OCI-LY1 (cell line): ENCODE results near the gene TNN.

ENCODE experiments used
- H2AFZ ChIP-seq: fragments of 200-600 bp; sonication (generic), shearing (Covaris generic); 2 replicates; pipeline ENCODE4 v1.6.0; 2014; ENCODE audit warnings: antibody characterized with exemption, mild to moderate bottlenecking, low read length
- H3F3A ChIP-seq: fragments of 200-600 bp; sonication (generic), shearing (Covaris generic); 2 replicates; pipeline ENCODE4 v1.6.0; 2014; ENCODE audit warnings: mild to moderate bottlenecking, antibody characterized with exemption, low read length, moderate library complexity; ENCODE audit not compliant: insufficient read depth
- H3K27ac ChIP-seq: fragments of 200-600 bp; sonication (generic); 2 replicates; pipeline ENCODE4 v1.5.1; 2014; ENCODE audit warnings: low read length, mixed run types, mild to moderate bottlenecking, low read depth; ENCODE audit not compliant: poor library complexity, severe bottlenecking
- H3K27me3 ChIP-seq: fragments of 200-600 bp; sonication (generic); 2 replicates; pipeline ENCODE4 v1.6.0; 2014; ENCODE audit warnings: antibody characterized with exemption, mild to moderate bottlenecking, low read length, moderate library complexity; ENCODE audit not compliant: insufficient read depth
- H3K36me3 ChIP-seq: fragments of 200-600 bp; sonication (generic); 2 replicates; pipeline ENCODE4 v1.6.1; 2014; ENCODE audit warnings: mild to moderate bottlenecking, antibody characterized with exemption, low read length, moderate library complexity, mixed read lengths; ENCODE audit not compliant: insufficient read depth
- H3K4me1 ChIP-seq: fragments of 200-600 bp; sonication (generic); 2 replicates; pipeline ENCODE4 v1.5.1; 2014; ENCODE audit warnings: mild to moderate bottlenecking, low read length, moderate library complexity; ENCODE audit not compliant: insufficient read depth, severe bottlenecking
- H3K4me2 ChIP-seq: fragments of 200-600 bp; sonication (generic), shearing (Covaris generic); 2 replicates; pipeline ENCODE4 v1.6.1; 2014; ENCODE audit warnings: low read length
- H3K4me3 ChIP-seq: fragments of 200-600 bp; sonication (generic); 2 replicates; pipeline ENCODE4 v1.5.1; 2014; ENCODE audit warnings: low read length, low read depth, mild to moderate bottlenecking, mixed read lengths; ENCODE audit not compliant: poor library complexity, severe bottlenecking
- H3K79me2 ChIP-seq: fragments of 200-600 bp; shearing (Covaris generic); 2 replicates; pipeline ENCODE4 v1.6.1; 2016; ENCODE audit warnings: mixed run types, low read length, mixed read lengths; ENCODE audit not compliant: insufficient read depth
- H3K9ac ChIP-seq: fragments of 200-600 bp; sonication (generic), shearing (Covaris generic); 2 replicates; pipeline ENCODE4 v1.6.1; 2014; ENCODE audit warnings: mild to moderate bottlenecking, low read length, mixed read lengths
- H3K9me2 ChIP-seq: fragments of 200-600 bp; sonication (generic), shearing (Covaris generic); 2 replicates; pipeline ENCODE4 v1.6.1; 2014; ENCODE audit warnings: low read depth, mild to moderate bottlenecking, low read length, mixed read lengths
- H3K9me3 ChIP-seq: fragments of 200-600 bp; shearing (Covaris generic); 2 replicates; pipeline ENCODE4 v1.6.1; 2014; ENCODE audit warnings: low read length, mixed read lengths
- H4K20me1 ChIP-seq: fragments of 200-600 bp; sonication (generic), shearing (Covaris generic); 2 replicates; pipeline ENCODE4 v1.6.0; 2016; ENCODE audit warnings: mild to moderate bottlenecking, low read length; ENCODE audit not compliant: insufficient read depth
- CTCF ChIP-seq: fragments of 200-600 bp; sonication (generic), shearing (Covaris generic); IDR thresholded peaks from 2 replicates; pipeline ENCODE4 v1.5.1; 2017; ENCODE audit warnings: mild to moderate bottlenecking, antibody characterized with exemption, low read length, moderate library complexity, mixed read lengths
- EZH2 ChIP-seq: fragments of 200-600 bp; sonication (generic), shearing (Covaris generic); IDR thresholded peaks from 2 replicates; pipeline ENCODE4 v1.8.0; 2017; ENCODE audit warnings: borderline replicate concordance, mixed run types, mild to moderate bottlenecking, antibody characterized with exemption, low read length, moderate library complexity, mixed read lengths

The TNN gene

DNA sequence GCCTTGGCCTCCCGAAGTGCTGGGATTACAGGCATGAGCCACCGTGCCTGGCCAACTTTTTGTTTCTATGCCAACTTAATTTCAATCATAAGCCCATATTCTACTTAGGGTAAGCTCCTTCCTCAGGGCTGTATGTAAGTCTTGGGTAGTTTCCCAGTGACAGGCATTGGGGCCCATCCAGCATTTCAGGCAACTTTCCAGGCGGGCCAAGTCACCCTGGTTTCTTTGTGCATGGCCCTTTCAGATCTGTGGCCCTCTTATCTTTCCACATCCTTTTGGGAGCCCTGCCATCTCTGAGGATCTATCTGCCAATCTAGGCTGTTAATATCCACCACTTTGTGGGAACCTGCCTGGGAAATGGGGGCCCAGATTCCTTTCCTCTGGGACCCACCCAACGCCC is 58.7 kb downstream of the TNN start:
- H3K27me3 ChIP-seq = no peaks in the 10 kb centered on the region
- no peaks in the 10 kb centered on the region for H3K79me2 ChIP-seq
- H2AFZ ChIP-seq = no peak overlapping the region
- H3K9me3 ChIP-seq = no peaks in the 10 kb centered on the region
- H3K9ac ChIP-seq = no peak overlapping the region
- no peak overlapping the region for H3K27ac ChIP-seq
- H3K4me2 ChIP-seq = no peak overlapping the region
- H3F3A ChIP-seq = no peaks in the 10 kb centered on the region
- no peaks in the 10 kb centered on the region for H3K9me2 ChIP-seq
- H3K4me1 ChIP-seq = peaks cover 11% of the 10 kb centered on the region
- no peaks in the 10 kb centered on the region for H4K20me1 ChIP-seq
- H3K4me3 ChIP-seq = no peak overlapping the region
- no peak for TF ChIP-seq CTCF
- no peak for TF ChIP-seq EZH2
- H3K36me3 ChIP-seq = no peaks in the 10 kb centered on the region

DNA sequence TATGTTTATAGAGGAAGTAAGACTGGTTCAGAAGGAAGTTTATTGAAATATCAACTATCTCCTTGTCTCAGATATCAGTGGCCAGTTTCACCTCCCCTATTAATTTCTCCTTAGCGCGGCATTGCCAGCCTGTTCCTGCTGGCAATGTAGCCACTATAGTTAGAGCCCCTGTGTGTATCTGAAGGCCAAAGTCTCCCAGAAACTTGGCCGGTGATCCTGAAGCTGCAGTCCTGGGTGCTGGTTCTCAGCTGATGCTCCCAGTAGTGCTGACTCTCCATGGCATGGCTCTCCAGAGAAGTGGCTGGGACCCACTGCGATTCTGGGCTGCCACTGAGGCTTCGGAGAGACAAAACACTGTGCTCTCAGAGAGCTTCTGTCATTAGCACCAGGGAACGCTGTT is 59.9 kb downstream of the TNN start:
- Histone ChIP-seq H4K20me1 (no peaks in the 10 kb centered on the region), H3K4me2 (no peak overlapping the region), H3K9ac (no peak overlapping the region), H3K27ac (no peak overlapping the region), H3K27me3 (no peaks in the 10 kb centered on the region), H3K36me3 (no peaks in the 10 kb centered on the region), H3K4me3 (no peak overlapping the region), H3K9me3 (no peaks in the 10 kb centered on the region), H3K9me2 (no peaks in the 10 kb centered on the region), H3K4me1 (peaks cover 11% of the 10 kb centered on the region), H2AFZ (no peak overlapping the region), H3K79me2 (no peaks in the 10 kb centered on the region), H3F3A (no peaks in the 10 kb centered on the region)
- no peak for TF ChIP-seq CTCF
- no peak for TF ChIP-seq EZH2

- no peak overlapping the region for H3K4me3 ChIP-seq
- no peaks in the 10 kb centered on the region for H3K9me3 ChIP-seq
- H3K9ac ChIP-seq = no peak overlapping the region
- H2AFZ ChIP-seq = no peak overlapping the region
- TF ChIP-seq EZH2 (no peak), CTCF (no peak)
- H3K36me3 ChIP-seq = no peaks in the 10 kb centered on the region
- H3F3A ChIP-seq = no peaks in the 10 kb centered on the region
- H3K27ac ChIP-seq = no peak overlapping the region
- no peaks in the 10 kb centered on the region for H3K27me3 ChIP-seq
- H3K4me1 ChIP-seq = peaks cover 11% of the 10 kb centered on the region
- no peaks in the 10 kb centered on the region for H4K20me1 ChIP-seq
- no peak overlapping the region for H3K4me2 ChIP-seq
- H3K79me2 ChIP-seq = no peaks in the 10 kb centered on the region
- H3K9me2 ChIP-seq = no peaks in the 10 kb centered on the region
Observed at GRCh38 chr1:175128523-175128922, 60.9 kb downstream of the TNN start.
